Stimulated activated CD4-positive, alpha-beta T cell treated with anti-CD3 and anti-CD28 coated beads, TNF-alpha, amount 100 ng/mL, for 4 hours (primary cell): Measurements from ENCODE around the gene MMADHC.
"Not testable (repeated sequence)": the region's sequence is repeated elsewhere in the genome, so short reads cannot be mapped to it uniquely, and the experiment has no call there.

Experiments used
- DNase-seq, 3 experiments: peaks; one replicate each; pipeline ENCODE4 v3.0.0-alpha.2; 2020; ENCODE audit warnings: low read depth in 3 of 3

MMADHC gene

DNA sequence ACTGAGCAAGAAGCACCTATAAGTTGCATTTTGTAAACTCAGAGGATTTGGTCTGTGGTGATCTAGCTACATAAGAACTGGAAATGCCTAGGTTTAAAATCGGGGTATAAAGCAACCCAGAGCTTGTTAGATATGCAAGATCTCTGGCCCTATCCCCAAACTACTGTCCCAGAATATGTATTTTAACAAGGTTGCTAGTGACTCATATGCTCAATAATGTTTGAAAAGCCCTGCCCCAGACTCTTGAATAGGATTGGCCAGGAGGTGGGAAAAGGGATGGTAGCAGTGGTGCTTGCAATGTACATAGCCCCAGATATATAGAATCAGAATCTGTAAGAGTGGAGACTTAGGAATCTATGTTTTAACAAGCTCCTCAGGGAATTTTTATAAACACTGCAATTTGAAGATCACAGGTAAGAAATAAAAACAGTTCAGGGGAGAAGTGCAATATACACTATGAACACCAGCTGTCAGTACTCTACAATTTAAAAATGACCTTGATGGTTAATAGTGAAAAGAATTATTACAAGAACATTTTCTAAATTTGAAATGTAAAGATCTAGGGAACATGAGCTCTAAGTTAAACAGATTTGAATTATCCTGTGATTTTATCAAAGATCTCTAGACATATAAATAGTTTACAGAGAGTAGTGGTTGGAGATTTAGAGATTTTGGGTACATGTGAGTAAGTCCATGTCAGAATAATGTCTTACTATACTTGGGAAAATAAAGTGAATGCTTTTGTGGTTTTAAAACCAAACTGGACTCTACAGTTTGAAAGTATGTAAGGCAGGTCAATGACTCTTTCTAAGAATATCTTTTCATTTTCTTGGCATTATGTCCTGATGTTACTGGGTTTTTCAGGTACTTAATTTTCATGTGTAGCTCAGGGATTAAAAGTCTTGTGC, 7.7 kb upstream of the MMADHC start:
- no peak for DNase-seq

GRCh38 chr2:149594411-149594810, 6.8 kb upstream of the MMADHC start:
- DNase-seq, result no peak

GRCh38 chr2:149587950-149588487, 444 bp upstream of the MMADHC start:
- no peak for DNase-seq

DNA sequence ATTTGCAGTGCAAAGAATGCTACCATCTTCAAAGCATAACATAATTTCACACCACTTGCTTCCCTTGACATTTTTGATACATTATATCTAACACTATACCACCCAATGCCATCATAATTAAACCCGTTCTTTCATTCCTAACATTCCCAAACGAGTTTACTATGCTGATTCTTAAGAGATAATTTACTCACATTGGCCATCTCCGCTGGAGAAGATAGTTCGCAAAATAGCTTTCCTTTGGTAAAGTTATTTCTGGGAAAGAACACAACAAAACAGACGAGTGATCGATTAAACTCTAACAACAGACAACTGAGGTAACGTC, 716 bp downstream of the MMADHC start:
- DNase-seq, result no peak

- no peak for DNase-seq
These were observed 1.5 kb downstream of the MMADHC start for GRCh38 chr2:149586063-149586462.

DNA sequence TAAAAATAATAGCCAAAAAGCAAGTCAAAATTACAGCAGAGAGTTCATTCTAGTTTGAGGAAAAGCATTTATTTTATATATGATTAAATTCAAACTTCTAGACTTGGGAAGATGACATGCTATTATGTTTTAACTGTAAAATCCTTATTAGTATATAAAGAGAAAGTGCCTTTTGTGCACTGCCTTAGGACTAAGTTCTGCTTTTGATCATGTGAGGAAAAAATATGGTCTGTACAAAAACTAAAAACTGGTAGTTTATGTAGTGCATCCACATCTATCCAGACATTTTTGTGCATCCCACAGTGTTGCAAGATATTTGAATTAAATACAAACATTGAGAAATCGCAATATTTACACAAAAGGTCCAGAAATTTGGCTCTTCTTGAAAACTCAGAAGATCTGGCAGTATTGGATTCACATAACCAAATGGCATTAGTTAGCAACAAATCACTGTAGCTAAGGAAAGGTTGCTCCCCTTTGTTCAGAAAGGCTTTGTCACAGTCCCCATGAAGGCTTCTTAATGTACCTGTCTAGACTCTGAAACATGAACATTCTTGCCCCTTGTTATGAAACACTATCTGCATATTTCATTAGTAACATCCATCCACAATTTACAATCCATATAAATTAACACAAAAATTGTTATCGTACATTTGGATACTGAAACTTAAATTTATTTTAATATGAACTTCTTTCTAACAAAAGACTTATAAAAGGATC, 2.2 kb downstream of the MMADHC start:
- no peak for DNase-seq

DNA sequence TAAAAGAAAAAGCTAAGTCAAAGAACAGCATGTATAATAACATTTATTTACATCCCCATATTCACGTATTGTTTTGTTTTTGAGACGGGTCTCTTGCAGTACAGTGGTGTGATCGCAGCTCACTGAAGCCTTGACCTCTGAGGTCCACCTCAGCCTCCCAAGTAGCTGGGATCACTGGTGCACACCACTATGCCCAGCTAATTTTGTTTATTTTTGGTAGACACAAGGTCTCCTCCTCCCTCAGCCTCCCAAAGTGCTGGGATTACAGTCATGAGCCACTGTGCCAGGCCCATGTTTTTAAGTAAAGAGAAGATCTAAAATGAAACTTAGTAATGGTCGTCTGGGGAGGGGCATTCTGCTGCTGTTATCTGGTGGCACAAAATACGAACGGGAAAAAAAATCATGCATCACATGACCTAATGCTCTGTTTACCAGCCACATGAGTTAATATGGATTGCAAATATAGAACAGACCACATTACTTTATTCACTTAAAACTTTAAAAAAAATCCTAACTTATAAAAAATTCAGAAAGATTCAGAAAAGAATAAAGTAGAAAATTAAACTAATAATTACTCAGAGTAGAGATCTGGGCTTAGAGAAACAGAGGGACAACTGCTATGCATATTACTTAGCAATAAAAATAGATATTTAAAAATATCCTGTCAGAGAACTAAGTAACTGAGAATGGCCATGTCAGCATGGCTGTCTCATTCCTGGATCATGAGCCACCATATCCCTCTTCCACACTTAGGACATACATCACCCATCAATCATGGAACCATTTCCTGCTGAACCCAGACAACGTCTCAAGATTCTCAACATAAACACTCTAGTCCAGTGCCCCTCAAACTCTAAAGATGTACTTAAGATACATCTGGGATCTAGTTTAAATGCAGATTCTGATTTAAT, 7.3 kb downstream of the MMADHC start:
- DNase-seq, result no peak

DNA sequence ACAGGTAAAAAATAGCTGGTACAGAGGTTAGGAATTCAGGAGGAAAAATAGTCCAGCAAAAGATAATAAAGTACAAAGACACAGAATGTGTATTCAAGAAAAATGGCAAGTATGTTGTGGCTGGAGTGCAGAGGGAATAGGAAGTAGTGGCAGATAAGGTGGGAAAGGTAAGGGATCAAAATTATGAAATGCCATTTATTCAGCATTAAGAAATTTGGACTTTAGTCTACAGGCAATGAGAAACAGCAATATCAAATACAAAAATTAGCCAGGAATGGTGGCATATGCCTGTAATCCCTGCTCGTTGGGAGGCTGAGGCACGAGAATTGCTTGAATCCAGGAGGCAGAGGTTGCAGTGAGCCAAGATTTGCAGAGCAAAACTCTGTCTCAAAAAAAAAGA, 10.3 kb downstream of the MMADHC start:
- DNase-seq, result no peak

DNA sequence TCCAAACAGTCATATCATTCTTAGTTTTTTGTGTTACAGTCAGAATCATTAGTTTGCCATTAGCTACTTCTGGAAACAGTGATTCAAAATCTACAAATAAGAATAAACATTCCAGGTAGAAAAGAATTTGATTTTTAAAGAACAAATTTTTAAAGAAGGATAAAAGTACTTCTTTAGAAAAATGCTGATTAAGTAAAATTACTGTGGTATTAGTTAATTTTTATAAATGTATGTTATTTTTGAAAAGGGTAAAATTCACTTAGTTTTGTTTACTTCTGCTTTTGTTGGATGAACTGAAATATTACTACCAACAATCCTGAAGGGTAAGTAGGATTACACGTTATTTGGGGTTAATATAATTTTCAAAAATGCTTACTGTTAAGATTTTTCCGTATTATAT, 11.8 kb downstream of the MMADHC start:
- no peak for DNase-seq

GRCh38 chr2:149575277-149575676, 12.3 kb downstream of the MMADHC start:
- no peak for DNase-seq

- no peak for DNase-seq
These were observed 13.8 kb downstream of the MMADHC start for GRCh38 chr2:149573760-149574159.

DNA sequence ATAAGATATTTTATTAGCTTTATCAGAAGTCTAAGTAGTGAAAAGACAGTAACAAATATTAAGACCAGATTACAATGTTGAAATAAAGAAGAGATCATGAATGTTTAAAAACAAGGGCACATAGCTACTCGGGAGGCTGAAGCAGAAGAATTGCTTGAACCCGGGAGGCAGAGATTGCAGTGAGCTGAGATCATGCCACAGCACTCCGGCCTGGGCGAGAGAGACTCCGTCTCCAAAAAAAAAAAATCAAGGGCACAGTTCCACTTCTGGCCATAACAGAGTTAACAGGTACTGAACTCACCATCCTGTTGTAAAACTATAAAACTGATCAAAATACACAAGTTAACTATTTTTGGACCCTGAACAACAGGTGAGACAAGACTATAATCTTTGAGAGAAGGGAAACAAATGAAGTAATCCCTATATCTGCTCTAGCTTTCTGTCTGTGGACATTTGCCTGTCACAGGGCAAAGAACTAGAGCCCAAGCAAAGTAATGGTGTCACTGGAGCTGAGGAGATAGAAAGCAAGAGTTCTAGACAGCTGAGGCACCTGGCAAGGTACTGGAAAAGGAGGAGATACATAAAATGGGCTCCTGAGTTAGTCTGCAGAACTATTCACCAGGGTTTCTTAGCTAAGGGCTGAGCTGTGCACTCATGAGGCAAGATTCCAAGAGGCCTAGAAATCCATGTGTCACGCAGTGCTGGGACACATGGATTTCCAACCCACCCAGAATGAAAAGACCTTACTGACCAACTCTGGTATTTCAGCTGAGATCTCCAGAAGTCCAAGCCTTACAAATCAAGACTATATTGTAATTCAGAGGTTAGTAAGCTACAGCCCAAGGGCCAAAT, 15.2 kb downstream of the MMADHC start:
- no peak for DNase-seq

DNA sequence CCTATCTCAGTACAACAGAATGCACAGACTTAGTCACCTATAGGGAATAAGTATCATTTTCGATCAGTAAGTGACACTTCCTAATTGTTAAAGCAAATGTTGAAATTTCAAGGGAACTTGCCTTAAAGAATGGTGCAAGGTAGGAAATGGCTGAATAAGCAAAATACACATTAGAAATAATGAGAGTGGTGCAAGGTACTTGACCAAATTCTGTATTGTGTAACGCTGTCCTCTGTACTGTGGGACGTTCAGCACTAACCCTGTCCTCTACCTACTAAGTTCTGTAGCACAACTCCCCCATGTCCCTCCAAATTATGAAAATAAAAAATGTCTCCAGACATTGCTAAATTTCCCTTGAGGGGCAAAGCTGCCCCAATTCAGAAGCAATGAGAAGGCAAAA, 19.4 kb downstream of the MMADHC start:
- DNase-seq, result no peak

- no peak for DNase-seq
These were observed 20.9 kb downstream of the MMADHC start for GRCh38 chr2:149566652-149567051.

DNA sequence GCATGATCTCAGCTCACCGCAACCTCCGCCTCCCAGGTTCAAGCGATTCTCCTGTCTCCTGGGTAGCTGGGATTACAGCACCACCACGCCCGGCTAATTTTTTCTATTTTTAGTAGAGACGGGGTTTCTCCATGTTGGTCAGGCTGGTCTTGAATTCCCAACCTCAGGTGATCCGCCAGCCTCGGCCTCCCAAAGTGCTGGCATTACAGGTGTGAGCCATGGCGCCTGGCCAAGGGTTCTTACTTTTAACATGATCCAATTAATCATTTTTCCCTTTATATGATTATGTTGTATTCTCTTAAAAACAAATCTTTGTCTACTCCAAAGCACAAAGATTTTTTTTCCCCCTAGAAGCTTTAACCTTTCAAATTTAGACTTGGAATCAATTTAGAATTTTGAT, 21.9 kb downstream of the MMADHC start:
- DNase-seq, result not testable (repeated sequence)

- no peak for DNase-seq
These were observed 22.6 kb downstream of the MMADHC start for GRCh38 chr2:149564983-149565382.

GRCh38 chr2:149564097-149564496, 23.5 kb downstream of the MMADHC start:
- DNase-seq, result no peak

DNA sequence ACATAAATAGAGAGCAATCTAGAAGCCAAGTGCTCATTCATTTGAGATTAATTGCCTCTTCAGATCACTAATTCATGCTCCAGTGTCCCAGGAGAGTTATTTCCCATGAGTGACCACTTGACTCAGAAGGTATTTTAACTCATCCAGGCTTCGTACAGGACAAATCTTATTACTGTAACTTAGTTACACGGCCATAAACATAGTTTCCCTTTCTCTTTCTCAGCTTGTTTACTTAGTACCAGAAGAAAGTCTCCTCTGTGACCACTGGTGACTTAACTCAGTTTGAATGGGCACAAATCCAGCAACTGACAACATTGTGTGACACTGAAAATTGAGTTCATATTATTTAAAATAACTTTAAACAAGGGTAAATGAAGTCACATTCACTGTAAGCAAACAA, 25.3 kb downstream of the MMADHC start:
- DNase-seq, result no peak

- DNase-seq, result no peak
These were observed 26.2 kb downstream of the MMADHC start for GRCh38 chr2:149561309-149561926.

GRCh38 chr2:149559341-149560068, 28.1 kb downstream of the MMADHC start:
- no peak for DNase-seq
